Activated effector memory CD4-positive, alpha-beta T cell treated with anti-CD3 and anti-CD28 coated beads, Interleukin-2, amount 50 U/mL, for 16 hours (primary cell): Measurements from ENCODE around the gene RBFA.

Experiments
- DNase-seq: peaks from one replicate; pipeline ENCODE4 v3.0.0-alpha.2; 2020

Gene RBFA

DNA sequence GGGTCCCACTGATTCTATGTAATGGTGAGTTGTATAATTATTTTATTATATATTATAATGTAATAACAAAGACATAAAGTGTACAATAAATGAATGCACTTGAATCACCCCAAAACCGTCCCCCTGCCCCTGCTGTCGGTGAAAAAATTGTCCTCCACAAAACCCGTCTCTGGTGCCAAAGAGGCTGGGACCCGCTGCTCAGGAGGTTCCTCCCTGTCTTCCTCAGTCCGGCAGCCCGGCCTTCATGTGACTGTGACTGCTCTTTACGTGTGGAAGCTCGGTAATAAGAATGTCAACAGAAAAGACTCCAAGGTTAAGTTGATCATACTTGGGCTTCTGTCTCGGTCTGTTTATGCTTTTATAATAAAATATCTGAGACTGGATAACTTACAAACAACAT lies 42.1 kb downstream of the RBFA start:
- DNase-seq = no peak

DNA sequence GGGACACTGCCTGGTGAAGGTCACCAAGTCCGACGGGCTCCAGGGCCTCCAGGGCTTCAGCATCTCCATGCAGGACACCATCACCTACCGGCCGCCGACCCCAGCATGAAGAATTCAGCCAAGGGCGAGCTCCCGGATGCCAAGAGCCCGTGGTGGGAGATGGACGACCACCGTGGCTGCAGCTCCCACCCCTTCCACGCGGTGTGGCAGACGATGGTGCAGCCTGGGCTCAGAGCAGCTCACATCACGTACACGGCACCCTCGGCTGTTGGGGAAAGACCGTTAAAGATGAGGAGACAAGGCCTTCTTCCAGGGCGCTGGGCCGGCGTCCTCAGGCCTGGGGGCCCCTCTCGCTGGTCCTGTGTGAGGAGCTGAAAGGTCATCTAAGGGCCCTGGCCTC lies 43.6 kb downstream of the RBFA start:
- DNase-seq = no peak
